ENCODE results near the gene DNM1.

The DNM1 gene

GRCh38 chr9:128203024-128203706 lies at the start of gene DNM1:
DNM1 (plus strand) TSS chr9:128203379; CDS start chr9:128203471, 92 bp downstream.
- peak; percentile 95 for DNase-seq (ENCODE audit: low spot score)

- DNase-seq (ENCODE audit: low spot score): no peak
These were observed 49.1 kb upstream of the DNM1 start for GRCh38 chr9:128153947-128154695.

GRCh38 chr9:128155736-128156500 lies 47.3 kb upstream of the DNM1 start:
- DNase-seq (ENCODE audit: low spot score): no peak

- no peak for DNase-seq (ENCODE audit: low spot score)
These were observed 43.7 kb upstream of the DNM1 start for GRCh38 chr9:128159522-128159783.

GRCh38 chr9:128159784-128160602 lies 43.2 kb upstream of the DNM1 start, which contains the start of gene BBLN:
BBLN (plus strand) TSS chr9:128160265; CDS start chr9:128160408, 143 bp downstream.
- peak; percentile 98 for DNase-seq (ENCODE audit: low spot score)

- peak; percentile 53 for DNase-seq (ENCODE audit: low spot score)
These were observed 42.6 kb upstream of the DNM1 start for GRCh38 chr9:128160603-128160987.

- no peak for DNase-seq (ENCODE audit: low spot score)
These were observed 41.8 kb upstream of the DNM1 start for GRCh38 chr9:128161215-128161902.

- no peak for DNase-seq (ENCODE audit: low spot score)
These were observed 40.8 kb upstream of the DNM1 start for GRCh38 chr9:128162215-128163026.

GRCh38 chr9:128163027-128163515 lies 40.1 kb upstream of the DNM1 start:
- DNase-seq (ENCODE audit: low spot score): no peak

- no peak for DNase-seq (ENCODE audit: low spot score)
These were observed 39.5 kb upstream of the DNM1 start for GRCh38 chr9:128163523-128164306.

- no peak for DNase-seq (ENCODE audit: low spot score)
These were observed 38.8 kb upstream of the DNM1 start for GRCh38 chr9:128164307-128164885.

- DNase-seq (ENCODE audit: low spot score): no peak
These were observed 37.0 kb upstream of the DNM1 start for GRCh38 chr9:128166169-128166568.

GRCh38 chr9:128167209-128167608 lies 36.0 kb upstream of the DNM1 start:
- no peak for DNase-seq (ENCODE audit: low spot score)

- DNase-seq (ENCODE audit: low spot score): no peak
These were observed 34.4 kb upstream of the DNM1 start for GRCh38 chr9:128168731-128169308.

- no peak for DNase-seq (ENCODE audit: low spot score)
These were observed 33.7 kb upstream of the DNM1 start for GRCh38 chr9:128169492-128169891.

- DNase-seq (ENCODE audit: low spot score): no peak
These were observed 33.3 kb upstream of the DNM1 start for GRCh38 chr9:128169925-128170324.

GRCh38 chr9:128174062-128174461 lies 29.1 kb upstream of the DNM1 start:
- no peak for DNase-seq (ENCODE audit: low spot score)

GRCh38 chr9:128175102-128175563 lies 28.0 kb upstream of the DNM1 start:
- no peak for DNase-seq (ENCODE audit: low spot score)

- DNase-seq (ENCODE audit: low spot score): no peak
These were observed 27.5 kb upstream of the DNM1 start for GRCh38 chr9:128175726-128176125.
